Stimulated activated CD8-positive, alpha-beta memory T cell treated with anti-CD3 and anti-CD28 coated beads, Interleukin-12 subunit alpha, Interleukin-12 subunit beta, amount 100 ng/mL, for 24 hours (primary cell): ENCODE results near the gene RARG.
"Not testable (repeated sequence)": the region's sequence is repeated elsewhere in the genome, so short reads cannot be mapped to it uniquely, and the experiment has no call there.

Experiments
- DNase-seq: peaks from one replicate; pipeline ENCODE4 v3.0.0-alpha.2; 2020; ENCODE audit errors: extremely low read depth

Gene RARG

GRCh38 chr12:53191096-53191884 is 40.7 kb downstream of the RARG start:
- DNase-seq: no peak

DNA sequence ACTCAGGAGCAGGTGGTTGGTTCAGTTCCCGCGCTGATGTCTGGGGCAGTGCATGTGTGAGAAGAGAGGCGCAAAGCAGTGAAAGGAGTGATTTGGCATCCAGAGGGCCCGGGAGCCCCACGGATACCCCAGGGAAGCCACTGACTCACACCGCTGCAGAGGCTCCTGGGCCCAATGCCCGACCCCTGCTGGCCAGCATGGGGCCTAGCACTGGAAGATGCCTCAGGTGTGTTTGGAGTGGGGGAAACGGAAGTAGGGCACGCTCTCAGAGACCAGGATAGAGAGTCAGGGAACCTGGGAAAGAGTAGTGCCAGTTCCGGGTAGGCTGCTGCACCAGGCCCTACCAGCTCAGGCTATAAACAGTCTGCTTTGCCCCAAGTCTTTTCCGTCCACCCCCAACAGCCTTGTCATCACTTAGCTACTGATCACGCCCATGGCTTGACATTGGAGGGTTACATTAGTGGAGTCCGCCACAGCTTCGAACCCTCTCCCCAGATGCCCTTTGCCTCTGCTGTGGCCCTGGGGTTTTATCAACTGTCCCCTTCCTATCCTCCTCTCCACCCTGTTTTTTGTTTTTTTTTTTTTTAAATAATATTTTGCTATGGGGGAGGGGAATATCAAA is 41.8 kb downstream of the RARG start:
- no peak for DNase-seq

DNA sequence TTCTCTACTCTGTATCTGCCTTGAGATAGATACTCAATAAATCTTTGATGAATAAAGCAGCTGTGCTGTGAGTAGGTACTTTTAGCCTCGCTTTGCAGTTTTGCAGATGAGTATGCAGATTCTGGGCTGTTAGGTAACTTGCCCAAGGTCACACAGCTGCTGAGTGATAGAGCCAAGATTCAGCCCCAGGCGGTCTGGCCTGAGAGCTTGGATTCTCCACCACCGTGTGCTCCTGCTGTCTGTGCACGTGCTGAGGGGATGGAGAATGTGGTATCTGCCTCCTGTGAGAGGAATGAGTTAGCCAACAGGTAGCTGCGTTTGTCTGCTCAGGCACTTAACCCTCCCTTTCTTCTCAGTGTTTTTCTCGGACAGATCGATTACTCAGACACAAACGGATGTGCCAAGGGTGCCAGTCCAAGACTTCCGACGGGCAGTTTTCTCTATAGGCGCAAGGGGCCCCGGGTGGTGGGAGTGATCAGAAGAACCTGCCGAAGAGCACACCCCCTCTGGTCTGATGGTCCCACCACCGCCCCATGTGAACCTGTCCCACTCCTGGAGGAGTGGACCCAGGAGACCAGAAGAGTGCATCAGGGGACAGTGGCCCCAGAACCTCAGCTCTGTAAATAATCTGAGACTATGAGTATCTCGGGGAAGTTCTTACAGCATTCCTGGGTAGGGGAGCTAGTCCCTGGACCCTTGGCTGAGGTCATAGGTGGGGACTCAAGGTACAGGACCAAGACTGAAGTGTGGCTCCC is 44.7 kb downstream of the RARG start:
- no peak for DNase-seq

DNA sequence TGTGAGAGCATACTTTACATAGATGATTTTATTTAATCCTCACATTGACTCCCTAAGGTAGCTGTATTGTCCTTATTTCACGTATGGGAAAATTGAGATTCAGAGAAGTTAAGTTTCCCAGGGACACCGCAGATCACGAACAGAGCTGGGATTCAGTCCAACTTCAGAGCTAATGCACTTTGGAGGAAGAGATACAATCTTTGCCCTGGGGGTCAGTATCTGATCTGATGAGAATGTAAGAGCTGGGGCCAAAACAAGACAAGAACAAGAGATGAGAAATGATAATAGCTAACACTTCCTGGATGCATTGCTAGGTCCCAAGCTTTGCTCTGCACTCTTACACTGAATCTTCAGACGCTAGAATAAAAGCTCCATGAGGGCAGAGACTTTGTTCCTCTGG is 45.3 kb downstream of the RARG start:
- DNase-seq: no peak

- DNase-seq: no peak
These were observed 46.3 kb downstream of the RARG start for GRCh38 chr12:53185582-53186153.

GRCh38 chr12:53184828-53185227 is 47.2 kb downstream of the RARG start:
- no peak for DNase-seq

- no peak for DNase-seq
These were observed 49.1 kb downstream of the RARG start for GRCh38 chr12:53182903-53183302.

DNA sequence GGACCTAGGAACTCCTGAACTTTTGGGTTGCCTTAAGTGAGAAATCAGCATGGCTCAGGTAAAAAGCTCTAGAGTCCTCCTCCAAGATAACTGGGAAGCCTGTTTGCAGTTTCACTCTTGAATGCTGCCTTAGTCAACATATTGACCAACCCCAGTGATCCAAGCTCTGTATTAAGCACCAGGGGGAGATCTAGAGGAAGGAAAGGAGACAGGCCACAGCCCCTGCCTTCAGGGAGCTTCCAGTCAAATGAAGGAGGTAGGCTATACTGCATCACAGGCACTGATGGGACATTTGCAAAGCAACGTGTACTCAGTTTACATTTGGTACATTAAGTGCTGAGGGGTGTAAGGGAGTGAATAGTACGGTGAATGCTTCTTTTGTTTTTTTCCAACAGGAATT is 50.1 kb downstream of the RARG start:
- no peak for DNase-seq

GRCh38 chr12:53180931-53181645 is 50.9 kb downstream of the RARG start:
- DNase-seq: peak; percentile 52

GRCh38 chr12:53180220-53180930 is 51.6 kb downstream of the RARG start, which contains the start of the genes CSAD and ZNF740:
Gene CSAD, minus strand, starts transcription at chr12:53180925. Its CDS starts 7,455 bp downstream, at chr12:53173470.
Gene ZNF740, plus strand, starts transcription at chr12:53180722. Its CDS starts 1,262 bp downstream, at chr12:53181984.
- peak; percentile 96 for DNase-seq

- no peak for DNase-seq
These were observed 52.3 kb downstream of the RARG start for GRCh38 chr12:53179687-53180219.

DNA sequence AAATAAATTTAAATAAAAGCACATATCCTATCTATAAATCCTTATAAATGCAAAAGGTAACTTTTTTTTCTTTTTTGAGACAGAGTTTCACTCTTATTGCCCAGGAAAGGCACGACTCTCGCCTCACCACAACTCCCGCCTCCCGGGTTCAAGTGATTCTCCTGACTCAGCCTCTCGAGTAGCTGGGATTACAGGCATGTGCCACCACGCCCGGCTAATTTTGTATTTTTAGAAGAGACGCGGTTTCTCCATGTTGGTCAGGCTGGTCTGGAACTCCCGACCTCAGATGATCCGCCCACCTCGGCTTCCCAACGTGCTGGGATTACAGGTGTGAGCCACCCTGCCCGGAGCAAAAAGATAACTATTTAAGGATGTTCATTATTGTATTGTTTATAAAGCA is 53.2 kb downstream of the RARG start:
- DNase-seq: not testable (repeated sequence)

DNA sequence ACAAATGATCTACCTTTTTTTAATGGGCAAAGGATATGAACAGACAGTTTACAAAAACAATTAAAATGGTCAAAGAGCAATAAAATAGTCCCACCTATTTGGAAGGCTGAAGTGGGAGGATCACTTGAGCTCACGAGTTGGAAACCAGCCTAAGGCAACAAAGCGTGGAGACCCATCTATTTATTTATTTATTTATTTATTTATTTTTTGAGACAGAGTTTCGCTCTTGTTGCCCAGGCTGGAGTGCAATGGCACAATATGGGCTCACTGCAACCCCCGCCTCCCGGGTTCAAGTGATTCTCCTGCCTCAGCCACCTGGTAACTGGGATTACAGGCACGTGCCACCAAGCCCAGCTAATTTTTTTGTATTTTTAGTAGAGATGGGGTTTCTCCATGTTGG is 54.6 kb downstream of the RARG start:
- DNase-seq: not testable (repeated sequence)

DNA sequence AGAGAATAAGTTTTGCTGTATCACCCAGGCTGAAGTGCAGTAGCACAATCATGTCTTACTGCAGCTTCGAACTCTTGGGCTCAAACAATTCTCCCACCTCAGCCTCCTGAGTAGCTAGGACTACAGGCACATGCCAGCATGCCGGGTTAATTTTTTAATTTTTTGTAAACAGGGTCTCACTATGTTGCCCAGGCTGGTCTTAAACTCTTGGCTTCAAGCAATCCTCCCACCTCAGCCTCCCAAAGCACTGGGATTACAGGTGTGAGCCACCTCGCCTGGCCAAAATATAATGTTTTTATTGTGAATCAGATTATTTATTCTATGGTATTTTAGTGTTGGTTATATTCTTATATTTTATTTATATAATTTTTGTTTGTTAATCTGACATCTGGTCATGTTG is 55.3 kb downstream of the RARG start:
- DNase-seq: no peak

DNA sequence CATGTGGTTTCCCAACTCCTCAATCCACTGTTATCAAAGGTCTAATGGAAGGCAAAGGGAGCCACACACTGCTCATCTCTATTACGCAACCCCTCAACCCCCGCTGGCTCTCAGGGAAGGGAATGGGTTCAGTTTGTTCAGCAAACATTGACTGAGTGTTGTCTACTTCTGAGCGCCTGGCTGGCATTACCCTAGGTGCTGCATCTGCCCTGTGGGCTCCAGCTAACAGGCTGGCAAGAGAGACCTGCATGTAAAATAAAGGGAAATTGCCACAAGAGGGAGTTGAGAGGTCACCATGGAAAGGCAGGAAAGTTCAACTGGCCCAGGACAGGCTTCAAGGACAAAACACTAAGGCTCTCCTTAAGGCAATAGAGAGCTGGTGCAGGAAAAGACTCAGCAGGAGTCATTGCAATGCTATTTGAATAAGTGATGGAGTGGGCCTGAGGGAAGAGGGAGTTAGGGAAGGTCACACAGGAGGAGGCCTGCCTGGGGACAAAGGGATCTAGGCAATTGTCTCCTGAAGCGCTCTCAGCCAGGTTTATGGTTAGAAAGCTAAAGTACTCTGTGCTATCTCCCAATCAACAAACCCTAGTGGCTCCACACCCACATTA is 57.0 kb downstream of the RARG start:
- no peak for DNase-seq

- DNase-seq: no peak
These were observed 58.8 kb downstream of the RARG start for GRCh38 chr12:53173085-53173715.

DNA sequence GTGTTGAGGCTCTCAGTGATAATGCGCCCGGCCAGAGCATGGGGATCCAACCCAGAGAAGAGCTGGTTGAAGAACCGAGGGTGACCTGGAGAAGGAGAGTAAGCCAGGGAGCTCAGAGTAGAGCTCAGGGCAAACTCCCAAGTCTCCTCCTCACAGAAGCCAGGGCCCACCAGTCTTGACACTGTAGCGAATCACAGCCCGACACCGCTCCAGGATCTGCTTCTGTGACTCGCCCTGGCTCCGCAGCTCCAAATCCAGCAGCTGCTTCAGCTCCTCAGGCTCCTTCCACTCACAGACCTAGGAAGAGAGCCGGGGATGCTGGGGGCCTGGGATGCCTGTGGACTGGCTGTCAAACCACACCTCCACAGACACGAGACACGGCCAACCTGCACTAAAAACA is 59.7 kb downstream of the RARG start:
- DNase-seq: no peak

DNA sequence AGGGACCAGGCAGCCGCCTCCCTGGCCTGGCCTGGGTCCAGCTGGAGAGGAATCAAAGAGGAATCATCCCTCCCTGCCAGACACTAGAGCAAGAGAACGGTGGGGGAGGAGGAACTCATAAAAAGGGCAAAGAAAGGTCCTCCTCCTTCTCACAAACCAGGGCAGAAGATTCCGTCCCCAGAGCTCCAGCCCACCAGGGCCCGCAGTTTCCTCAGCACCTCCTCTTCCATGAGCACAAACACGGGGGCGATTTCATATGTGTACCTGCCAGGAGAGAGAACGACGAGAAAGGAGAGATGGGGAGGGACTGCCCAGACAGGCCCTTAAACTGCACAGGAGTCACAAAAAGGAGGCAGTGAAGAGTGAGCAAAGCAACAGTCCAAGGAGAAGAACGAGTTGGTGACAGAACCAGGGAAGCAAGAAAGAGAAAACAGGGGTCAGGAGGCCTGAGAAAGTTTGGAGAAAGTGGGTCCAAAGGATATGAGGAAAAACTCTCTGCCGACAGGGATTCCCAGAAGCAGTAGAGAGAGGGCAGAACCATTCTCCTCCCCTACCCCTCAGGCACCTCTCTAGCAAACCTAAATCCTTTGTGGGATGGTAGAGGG is 60.2 kb downstream of the RARG start:
- DNase-seq: no peak
